Urothelium cell line (cell line): ENCODE data around the gene CDH12.
"Not testable (repeated sequence)": the region's sequence is repeated elsewhere in the genome, so short reads cannot be mapped to it uniquely, and the experiment has no call there.

Experiments
- DNase-seq: peaks from one replicate; pipeline ENCODE4 v3.0.0; 2011; ENCODE audit warnings: low spot score, mixed read lengths
- FAIRE-seq: peaks from 2 replicates; lab custom pipeline; 2011; peaks lifted over from hg19 to GRCh38; lab: Jason Lieb, UNC

Gene CDH12

DNA sequence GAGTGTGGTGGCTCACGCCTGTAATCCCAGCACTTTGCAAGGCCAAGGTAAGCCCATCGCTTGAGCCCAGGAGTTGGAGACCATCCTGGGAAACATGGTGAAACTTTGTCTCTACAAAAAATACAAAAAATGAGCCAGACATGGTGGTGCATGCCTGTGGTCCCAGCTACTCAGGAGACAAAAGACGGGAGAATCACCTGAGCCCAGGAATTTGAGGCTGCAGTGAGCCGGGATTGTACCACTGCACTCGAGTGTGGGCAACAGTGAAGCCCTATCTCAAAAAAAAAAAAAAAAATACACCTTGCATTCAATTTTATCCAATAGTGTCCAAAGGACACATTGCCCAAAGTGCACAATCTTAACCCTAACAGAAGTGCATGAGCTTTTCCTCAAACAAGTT, 372.8 kb downstream of the CDH12 start:
- DNase-seq (no peak), FAIRE-seq (no peak)

DNA sequence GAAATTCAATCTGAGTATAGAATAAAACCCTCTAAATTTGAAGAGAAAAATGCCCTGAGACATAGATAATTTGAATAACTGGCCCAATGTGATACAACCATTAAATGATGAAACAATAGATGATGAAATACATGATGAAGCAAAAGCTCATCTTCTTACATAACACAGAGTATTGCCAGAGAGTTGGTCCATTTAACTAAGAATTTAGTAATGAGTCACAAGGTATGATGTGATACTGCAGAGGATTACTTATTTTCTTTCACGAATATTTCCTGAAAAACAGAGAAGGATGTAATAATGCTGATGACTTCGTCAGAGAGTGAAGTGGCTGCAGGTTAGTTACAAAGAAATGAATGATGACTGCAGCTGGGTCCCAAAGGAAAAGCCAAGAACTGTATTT, 379.3 kb downstream of the CDH12 start:
- FAIRE-seq: no peak

DNA sequence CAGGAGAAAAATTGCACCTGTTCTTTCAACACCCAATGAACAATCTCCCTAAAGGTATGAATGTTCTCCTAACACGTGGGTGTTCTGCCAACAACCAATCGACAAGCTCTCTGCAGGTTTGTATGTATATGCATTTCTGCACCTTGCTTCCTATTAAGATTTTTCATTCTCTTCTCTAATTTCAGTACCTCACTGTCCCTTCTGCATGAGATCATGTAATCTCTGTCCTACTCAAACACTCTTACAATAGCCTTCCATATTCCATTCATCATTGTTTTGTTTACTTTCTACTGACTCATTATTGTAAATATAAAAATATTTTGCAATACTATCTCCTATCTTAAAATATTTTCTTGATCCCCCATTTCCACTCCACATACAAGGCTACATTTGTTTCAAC, 382.0 kb downstream of the CDH12 start:
- FAIRE-seq: no peak
- DNase-seq: no peak

More for the DNA sequence above, 379.3 kb downstream of the CDH12 start:
- no peak for DNase-seq

DNA sequence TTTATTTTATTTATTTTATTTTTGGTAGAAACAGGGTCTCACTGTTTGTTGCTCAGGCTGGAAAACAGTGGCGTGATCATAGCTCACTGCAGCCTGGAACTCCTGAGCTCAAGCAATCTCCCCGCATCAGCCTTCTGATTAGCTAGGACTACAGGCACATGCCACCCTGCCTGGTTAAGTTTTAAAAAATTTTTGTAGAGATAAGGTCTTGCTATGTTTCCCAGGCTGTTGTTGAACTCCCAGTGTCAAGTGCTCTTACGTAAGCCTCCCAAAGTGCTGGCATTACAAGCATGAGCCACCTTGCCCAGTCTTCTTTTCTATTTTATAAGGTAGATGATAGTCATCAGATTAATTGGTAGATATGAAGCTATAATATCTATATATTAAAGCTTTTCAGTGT, 382.7 kb downstream of the CDH12 start:
- FAIRE-seq (no peak), DNase-seq (no peak)

GRCh38 chr5:22465616-22466015, 387.5 kb downstream of the CDH12 start:
- no peak for DNase-seq
- no peak for FAIRE-seq

GRCh38 chr5:22465177-22465576, 388.0 kb downstream of the CDH12 start:
- FAIRE-seq: no peak
- no peak for DNase-seq

- FAIRE-seq (no peak), DNase-seq (no peak)
These were observed 393.0 kb downstream of the CDH12 start for GRCh38 chr5:22460189-22460588.

GRCh38 chr5:22432905-22433304, 420.2 kb downstream of the CDH12 start:
- FAIRE-seq (no peak), DNase-seq (no peak)

DNA sequence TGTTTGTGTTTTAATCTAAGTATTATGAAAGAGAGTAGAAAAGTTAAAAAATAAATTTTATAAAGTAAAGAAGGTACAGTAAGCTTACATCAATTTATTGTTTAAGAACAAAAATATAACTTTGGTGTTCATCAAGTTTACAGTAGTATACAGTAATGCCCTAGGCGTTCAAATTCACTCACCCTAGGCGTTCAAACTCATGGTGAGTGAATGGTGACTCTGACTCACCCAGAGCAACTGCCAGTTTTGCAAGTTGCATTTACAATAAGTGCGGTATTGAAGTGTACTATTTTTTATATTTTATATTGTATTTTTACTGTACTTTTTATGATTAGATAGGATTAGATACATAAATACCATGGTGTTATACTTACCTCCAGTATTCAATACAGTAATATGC, 421.3 kb downstream of the CDH12 start:
- DNase-seq: no peak
- FAIRE-seq: no peak

DNA sequence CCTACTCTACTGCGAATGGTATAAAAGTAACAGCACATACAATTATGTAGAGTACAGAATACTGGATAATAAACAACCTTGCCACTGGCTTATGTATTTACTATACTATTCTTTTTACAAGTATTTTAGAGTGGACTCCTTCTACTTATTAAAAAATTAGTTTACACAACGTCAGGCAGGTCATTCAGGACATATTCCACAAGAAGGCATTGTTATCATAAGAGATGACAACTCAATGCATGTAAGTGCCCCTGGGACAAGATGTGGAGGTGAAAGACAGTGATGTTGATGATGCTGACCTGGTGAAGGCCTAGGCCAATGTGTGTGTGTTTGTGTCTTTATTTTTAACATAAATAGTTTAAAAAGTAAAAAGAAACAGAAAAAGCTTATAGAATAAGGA, 421.7 kb downstream of the CDH12 start:
- no peak for FAIRE-seq
- no peak for DNase-seq

- FAIRE-seq (no peak), DNase-seq (no peak)
These were observed 441.4 kb downstream of the CDH12 start for GRCh38 chr5:22411554-22412349.

DNA sequence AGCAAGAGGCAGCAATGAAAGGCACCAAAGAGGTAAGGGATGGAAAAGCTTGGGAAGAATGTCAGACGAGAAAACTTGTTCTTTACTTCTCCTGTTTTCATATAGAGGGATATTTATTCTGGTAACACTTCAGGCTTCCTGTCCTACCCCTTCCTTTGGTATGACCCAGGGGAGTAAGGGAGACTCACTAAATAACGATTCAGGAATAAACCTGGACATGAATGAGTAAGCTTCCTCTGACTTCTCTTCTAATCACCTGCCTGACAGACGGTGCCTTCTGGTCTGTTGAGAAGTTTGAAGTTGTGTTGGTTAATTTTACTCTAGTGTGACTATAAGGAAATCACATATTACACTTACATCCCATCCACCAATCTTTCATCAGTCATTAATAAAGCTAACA, 461.2 kb downstream of the CDH12 start:
- no peak for FAIRE-seq
- DNase-seq: no peak

- FAIRE-seq: no peak
- no peak for DNase-seq
These were observed 462.3 kb downstream of the CDH12 start for GRCh38 chr5:22390888-22391287.

GRCh38 chr5:22372826-22373660, 480.1 kb downstream of the CDH12 start:
- no peak for DNase-seq
- FAIRE-seq: peak; percentile 55

DNA sequence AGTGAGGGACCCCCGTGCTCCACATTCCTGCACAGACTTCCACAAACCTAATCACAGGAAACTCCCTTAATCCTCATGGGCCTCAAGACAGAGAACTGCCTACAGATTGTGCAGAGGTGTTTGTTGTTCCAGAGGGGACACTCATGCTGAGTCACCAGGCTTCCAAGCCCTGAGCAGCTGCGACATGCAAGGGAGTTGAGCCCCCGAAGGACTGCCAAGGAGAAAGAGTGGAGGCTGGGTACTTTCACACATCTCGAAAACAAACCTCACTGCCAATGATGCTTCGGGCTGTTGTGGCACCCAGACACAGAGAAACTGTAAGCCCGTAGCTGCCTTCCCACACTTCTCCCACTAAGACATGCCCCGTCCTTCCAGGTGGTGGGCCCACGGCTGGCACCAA, 480.8 kb downstream of the CDH12 start:
- DNase-seq: peak; percentile 32
- FAIRE-seq: peak; percentile 37

GRCh38 chr5:22354956-22355355, 498.2 kb downstream of the CDH12 start:
- no peak for FAIRE-seq
- DNase-seq: no peak

GRCh38 chr5:22352493-22352892, 500.7 kb downstream of the CDH12 start:
- no peak for DNase-seq
- no peak for FAIRE-seq

DNA sequence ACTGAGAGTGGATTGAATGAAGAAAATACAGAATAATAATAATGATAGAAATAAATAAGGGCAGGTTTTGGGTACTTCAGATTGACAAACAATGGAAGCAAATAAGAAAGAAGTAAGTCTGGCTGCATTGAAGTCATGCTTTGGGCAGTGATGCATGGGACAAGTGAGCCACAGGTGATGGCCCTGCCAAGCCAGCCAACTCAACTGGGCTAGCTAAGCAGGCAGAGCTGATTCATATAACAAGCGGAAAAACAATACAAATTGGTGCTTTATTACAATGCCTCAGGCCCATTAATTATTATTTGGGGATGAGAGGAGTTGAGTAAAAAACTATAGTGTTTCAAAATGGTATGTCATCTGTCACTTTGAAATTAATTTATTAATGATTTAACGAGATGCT, 502.0 kb downstream of the CDH12 start:
- FAIRE-seq: peak; percentile 48
- no peak for DNase-seq

DNA sequence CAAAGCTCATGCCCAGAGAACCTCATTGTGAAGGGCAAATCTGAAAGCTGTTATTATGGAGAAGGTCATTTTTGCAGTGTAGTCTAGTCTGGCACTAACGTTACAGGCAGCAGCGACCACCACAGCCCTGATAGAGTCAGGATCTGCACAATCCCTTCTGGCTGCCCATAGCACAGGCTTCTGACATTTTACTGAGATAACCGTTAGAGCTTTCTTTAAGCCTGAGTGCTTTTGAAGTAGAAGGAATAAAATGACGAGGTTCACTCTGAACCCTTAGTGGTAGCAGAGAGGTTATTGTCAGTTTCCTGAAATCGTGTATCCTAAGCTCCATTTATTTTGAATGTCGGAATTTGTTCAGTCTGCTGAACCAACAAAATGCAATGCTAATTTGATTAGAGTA, 505.1 kb downstream of the CDH12 start:
- peak; percentile 13 for FAIRE-seq
- DNase-seq: no peak

DNA sequence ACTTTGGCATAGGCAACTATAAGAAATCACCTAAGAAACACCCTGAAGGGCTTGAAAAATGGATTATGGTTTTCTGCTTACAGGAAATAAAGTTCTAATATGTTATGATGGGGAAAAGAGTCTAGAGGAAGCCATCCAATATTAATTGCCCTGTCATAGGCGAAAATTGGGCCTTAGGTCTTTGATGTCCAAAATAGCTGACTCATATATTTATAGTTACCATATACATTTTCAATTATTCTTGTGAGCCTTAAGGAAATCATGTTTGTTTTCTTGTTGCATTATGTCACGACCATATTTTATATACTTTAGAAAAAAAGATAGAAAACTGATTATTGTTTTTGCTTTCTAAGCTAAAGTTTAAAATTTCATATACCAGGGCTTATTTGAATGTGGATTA, 509.1 kb downstream of the CDH12 start:
- FAIRE-seq (no peak), DNase-seq (no peak)

GRCh38 chr5:22341406-22341805, 511.7 kb downstream of the CDH12 start:
- FAIRE-seq: no peak

DNA sequence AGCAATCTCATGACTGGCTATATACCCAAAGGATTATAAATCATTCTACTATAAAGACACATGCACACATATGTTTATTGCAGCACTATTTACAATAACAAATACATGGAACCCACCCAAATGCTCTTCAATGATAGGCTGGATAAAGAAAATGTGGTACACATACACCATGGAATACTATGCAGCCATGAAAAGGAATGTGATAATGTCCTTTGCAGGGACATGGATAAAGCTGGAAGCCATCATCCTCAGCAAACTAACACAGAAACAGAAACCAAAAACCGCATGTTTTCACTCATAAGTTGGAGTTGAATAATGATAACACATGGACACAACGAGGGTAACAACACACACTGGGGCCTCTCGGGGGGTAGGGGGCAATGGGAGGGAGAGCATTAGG, 520.2 kb downstream of the CDH12 start:
- not testable (repeated sequence) for FAIRE-seq, DNase-seq

More at GRCh38 chr5:22341406-22341805, 511.7 kb downstream of the CDH12 start:
- DNase-seq: no peak
